H1 (cell line): Measurements from ENCODE around the gene CCS. TPM values are rescaled to one million over a fixed set of nuclear protein-coding genes. Genes with fewer than 3 reads are reported as not detected.

Experiments
- BRCA1 ChIP-seq: IDR thresholded peaks from 2 replicates; pipeline ENCODE4 v1.6.1; 2012; ENCODE audit warnings: low read depth, low read length, improper control_type of control experiment
- CEBPB ChIP-seq: IDR thresholded peaks from 2 replicates; pipeline ENCODE4 v1.6.1; 2012; ENCODE audit warnings: low read depth, low read length
- CHD2 ChIP-seq: IDR thresholded peaks from 2 replicates; pipeline ENCODE4 v1.6.1; 2012; ENCODE audit warnings: low read length, improper control_type of control experiment
- CHD7 ChIP-seq: fragments of 300-600 bp; sonication (generic); IDR thresholded peaks from 2 replicates; pipeline ENCODE4 v1.7.1; 2012; ENCODE audit warnings: low read length, moderate library complexity, mild to moderate bottlenecking, inconsistent platforms; ENCODE audit not compliant: insufficient replicate concordance
- EGR1 ChIP-seq: IDR thresholded peaks from 2 replicates; pipeline ENCODE4 v1.6.1; 2011; ENCODE audit warnings: low read depth, low read length, borderline replicate concordance
- KDM4A ChIP-seq: IDR thresholded peaks from one replicate; pipeline ENCODE4 v1.7.1; 2012; ENCODE audit warnings: low read depth, mild to moderate bottlenecking, moderate library complexity, low read length, inconsistent platforms; ENCODE audit not compliant: severe bottlenecking
- PHF8 ChIP-seq: fragments of 200-600 bp; sonication (generic); conservative IDR thresholded peaks from 2 replicates; pipeline ENCODE4 v1.7.1; 2012; ENCODE audit warnings: low read depth, mild to moderate bottlenecking, inconsistent platforms, low read length, moderate library complexity
- SIN3A ChIP-seq, 2 experiments: IDR thresholded peaks in 1 of 2; conservative IDR thresholded peaks in 1 of 2; 2 replicates each; pipeline ENCODE4 v1.6.1; 2011 to 2012; ENCODE audit warnings: low read length in 2 of 2, improper control_type of control experiment in 1 of 2, low read depth in 1 of 2, mild to moderate bottlenecking in 1 of 2
- SIX5 ChIP-seq: IDR thresholded peaks from 2 replicates; pipeline ENCODE4 v1.6.1; 2011; ENCODE audit warnings: mild to moderate bottlenecking, low read depth, low read length
- TAF7 ChIP-seq: optimal IDR thresholded peaks from 2 replicates; pipeline ENCODE3; 2011; ENCODE audit warnings: low read depth, mild to moderate bottlenecking, inconsistent platforms, low read length, moderate library complexity, borderline replicate concordance
- TBP ChIP-seq: IDR thresholded peaks from 2 replicates; pipeline ENCODE4 v1.6.1; 2011; ENCODE audit warnings: low read depth, low read length, improper control_type of control experiment
- polyA plus RNA-seq, 7 experiments: library from polyadenylated mRNA; depleted of rRNA in 3 of 7; stranded (reverse) in 5 of 7; unstranded in 2 of 7; fragments of >200 nt in 5 of 7; fragments of 200-250 nt in 2 of 7; gene quantifications; 1 replicate in 5 of 7; 2 replicates in 1 of 7; 4 replicates in 1 of 7; pipeline versions ENCODE4 v1.2.1 to v1.2.3, GENCODE V29; 2011 to 2013; ENCODE audit warnings: missing spikeins in 2 of 7, mixed read lengths in 2 of 7
- total RNA-seq: library from RNA; stranded (reverse); fragmentation: NEBNext Ultra II Directional; extraction: Animal tissue kit (Norgen Biotek cat#: 25700); gene quantifications from 2 replicates; pipeline ENCODE4 v1.2.1, GENCODE V29; 2021

The CCS gene
- total and polyA plus RNA-seq, 2 of the 8 experiments (the other 6 are each of a cell fraction or from before 2014, with no cell fraction given), result 37.1 to 37.7 TPM

GRCh38 chr11:66545701-66546367 is 47.2 kb upstream of the CCS start, which contains the start of gene ZDHHC24 (continued):
- TF ChIP-seq CHD7 (no peak), EGR1 (no peak), SIX5 (no peak), KDM4A (no peak), PHF8 (peak; percentile 25), BRCA1 (no peak), TAF7 (no peak), SIN3A (conservative IDR thresholded peaks at IDR 0.05 in 1 of 2, IDR thresholded peaks at IDR 0.05 in 1 of 2; ENCODE audit: low read depth in 1 of 2, low read length in 2 of 2) (peak; percentile 64 to 73; a peak in 1 of 4 replicates), CEBPB (no peak), TBP (peak; percentile 3), CHD2 (peak; percentile 71)
